OCI-LY7 (cell line): Measurements from ENCODE around the gene NEUROD2. TPM values are rescaled to one million over a fixed set of nuclear protein-coding genes. Genes with fewer than 3 reads are reported as not detected.

Experiments used
- BruUV-seq: library from RNA; stranded (reverse); fragments of 400-500 nt; replicated peaks from 2 replicates; lab custom pipeline; 2021; lab: Mats Ljungman, UMichigan
- CTCF ChIA-PET: fragments of 300-600 bp; sonication (Branson Sonifier 250); formaldehyde crosslinking; loops from one replicate; lab custom pipeline; 2022; ENCODE audit warnings: antibody characterized with exemption; ENCODE audit not compliant: unreplicated experiment; lab: Charles Lee
- POLR2A ChIA-PET: fragments of 300-600 bp; sonication (Branson Sonifier 250); formaldehyde crosslinking; loops from one replicate; lab custom pipeline; 2022; ENCODE audit warnings: antibody characterized with exemption; lab: Charles Lee
- DNase-seq: peaks from one replicate; pipeline ENCODE4 v3.0.0-alpha.2; 2015; ENCODE audit warnings: low spot score
- H2AFZ ChIP-seq: fragments of 200-600 bp; sonication (generic), shearing (Covaris generic); 2 replicates; pipeline ENCODE4 v1.6.1; 2014; ENCODE audit warnings: mild to moderate bottlenecking, antibody characterized with exemption, low read length, moderate library complexity
- H3K27ac ChIP-seq: fragments of 200-600 bp; sonication (generic); 2 replicates; pipeline ENCODE4 v1.5.1; 2014; ENCODE audit warnings: mixed run types, low read depth, mild to moderate bottlenecking, moderate library complexity, low read length, inconsistent platforms; ENCODE audit not compliant: poor library complexity, severe bottlenecking
- H3K36me3 ChIP-seq: fragments of 200-600 bp; sonication (generic); 2 replicates; pipeline ENCODE4 v1.6.1; 2014; ENCODE audit warnings: mild to moderate bottlenecking, antibody characterized with exemption, low read length, moderate library complexity, mixed read lengths; ENCODE audit not compliant: insufficient read depth
- H3K4me1 ChIP-seq: fragments of 200-600 bp; sonication (generic); 2 replicates; pipeline ENCODE4 v1.5.1; 2014; ENCODE audit warnings: mild to moderate bottlenecking, low read length; ENCODE audit not compliant: insufficient read depth, poor library complexity, severe bottlenecking
- H3K4me2 ChIP-seq: fragments of 200-600 bp; sonication (generic); 2 replicates; pipeline ENCODE4 v1.6.1; 2014; ENCODE audit warnings: mild to moderate bottlenecking, low read length
- H3K4me3 ChIP-seq: fragments of 200-600 bp; sonication (generic); 2 replicates; pipeline ENCODE4 v1.5.1; 2014; ENCODE audit warnings: mild to moderate bottlenecking, low read depth, low read length; ENCODE audit not compliant: poor library complexity, severe bottlenecking
- H3K79me2 ChIP-seq: fragments of 200-600 bp; sonication (generic); 2 replicates; pipeline ENCODE4 v1.6.1; 2016; ENCODE audit warnings: low read depth, mild to moderate bottlenecking, low read length, moderate library complexity, mixed read lengths; ENCODE audit not compliant: insufficient read depth
- H3K9me2 ChIP-seq: fragments of 200-600 bp; sonication (generic); 2 replicates; pipeline ENCODE4 v1.6.1; 2016; ENCODE audit warnings: mild to moderate bottlenecking, low read length, mixed read lengths; ENCODE audit not compliant: insufficient read depth
- H3K9me3 ChIP-seq: fragments of 200-600 bp; sonication (generic); 2 replicates; pipeline ENCODE4 v1.6.1; 2014; ENCODE audit warnings: mild to moderate bottlenecking, mixed run types, low read length, mixed read lengths
- H4K20me1 ChIP-seq: fragments of 200-600 bp; sonication (generic); 2 replicates; pipeline ENCODE4 v1.6.1; 2014; ENCODE audit warnings: mild to moderate bottlenecking, antibody characterized with exemption, low read length, moderate library complexity, mixed read lengths; ENCODE audit not compliant: insufficient read depth
- CTCF ChIP-seq: fragments of 200-600 bp; sonication (generic); conservative IDR thresholded peaks from 2 replicates; pipeline ENCODE4 v1.5.1; 2014; ENCODE audit warnings: mild to moderate bottlenecking, antibody characterized with exemption, low read length, moderate library complexity, mixed read lengths
- EZH2phosphoT487 ChIP-seq: fragments of 200-600 bp; sonication (generic); IDR thresholded peaks from 2 replicates; pipeline ENCODE4 v1.6.1; 2018; ENCODE audit warnings: low read depth, borderline replicate concordance, mild to moderate bottlenecking, mixed run types, antibody characterized with exemption, low read length, moderate library complexity, mixed read lengths
- intact Hi-C: fragments of 100-400 bp; cut with micrococcal nuclease; formaldehyde crosslinking; loops from one replicate; pipeline ENCODE4 v1.10.0; 2022; ENCODE audit not compliant: unreplicated experiment
- total RNA-seq, 2 experiments: library from RNA; depleted of rRNA in 1 of 2; stranded (reverse); fragments of >200 nt in 1 of 2; shearing (Covaris generic) in 1 of 2; gene quantifications; 2 replicates each; pipeline ENCODE4 v1.2.3, GENCODE V29; 2014 to 2022

NEUROD2 gene
- total RNA-seq, 2 experiments from 2014 or later = not detected

GRCh38 chr17:39618246-39618913 lies 10.7 kb upstream of the NEUROD2 start:
- Histone ChIP-seq H3K79me2 (no peaks in the 10 kb centered on the region), H4K20me1 (no peaks in the 10 kb centered on the region), H3K9me3 (no peaks in the 10 kb centered on the region), H3K4me3 (peak overlapping the region; percentile 65), H3K4me1 (peaks cover 32% of the 10 kb centered on the region), H3K9me2 (no peaks in the 10 kb centered on the region), H3K36me3 (no peaks in the 10 kb centered on the region; the same call in 1 of the 2 replicates), H3K27ac (no peak overlapping the region), H3K4me2 (peak overlapping the region; percentile 78), H2AFZ (peak overlapping the region; percentile 87; the same call in 1 of the 2 replicates)
- TF ChIP-seq EZH2phosphoT487 (no peak), CTCF (no peak)
- BruUV-seq = no TSS peak
- intact Hi-C loops = no loop called here
- CTCF ChIA-PET = no interaction called here
- POLR2A ChIA-PET = interaction anchor here (0.6 to 0.7 kb wide), 2 partner anchors 44 to 137 kb away, joined by 3 to 5 read pairs; no protein-coding TSS in a partner anchor
- DNase-seq = peak; percentile 21

- no peaks in the 10 kb centered on the region for H3K9me2 ChIP-seq
- H3K79me2 ChIP-seq = no peaks in the 10 kb centered on the region
- TF ChIP-seq EZH2phosphoT487 (no peak), CTCF (no peak)
- H3K27ac ChIP-seq = peak overlapping the region; percentile 23
- DNase-seq = peak; percentile 77
- H3K9me3 ChIP-seq = no peaks in the 10 kb centered on the region
- H3K4me2 ChIP-seq = peak overlapping the region; percentile 78
- no peaks in the 10 kb centered on the region; the same call in 1 of the 2 replicates for H3K36me3 ChIP-seq
- peak overlapping the region; percentile 65 for H3K4me3 ChIP-seq
- CTCF ChIA-PET = no interaction called here
- intact Hi-C loops = no loop called here
- peaks cover 27% of the 10 kb centered on the region for H3K4me1 ChIP-seq
- H4K20me1 ChIP-seq = no peaks in the 10 kb centered on the region
- H2AFZ ChIP-seq = peak overlapping the region; percentile 87
- POLR2A ChIA-PET = interaction anchor here (0.6 to 0.7 kb wide), 3 partner anchors 10 to 171 kb away, joined by 3 read pairs; partner anchors contain the start of gene NEUROD2
- no TSS peak for BruUV-seq
These were observed 9.9 kb upstream of the NEUROD2 start for GRCh38 chr17:39617446-39618245.
